ENCODE measurements around the gene DYNLL1. TPM values are rescaled to one million over a fixed set of nuclear protein-coding genes. Genes with fewer than 3 reads are reported as not detected.

Gene DYNLL1
- total RNA-seq, 1 experiment from 2014 or later = 340 TPM

DNA sequence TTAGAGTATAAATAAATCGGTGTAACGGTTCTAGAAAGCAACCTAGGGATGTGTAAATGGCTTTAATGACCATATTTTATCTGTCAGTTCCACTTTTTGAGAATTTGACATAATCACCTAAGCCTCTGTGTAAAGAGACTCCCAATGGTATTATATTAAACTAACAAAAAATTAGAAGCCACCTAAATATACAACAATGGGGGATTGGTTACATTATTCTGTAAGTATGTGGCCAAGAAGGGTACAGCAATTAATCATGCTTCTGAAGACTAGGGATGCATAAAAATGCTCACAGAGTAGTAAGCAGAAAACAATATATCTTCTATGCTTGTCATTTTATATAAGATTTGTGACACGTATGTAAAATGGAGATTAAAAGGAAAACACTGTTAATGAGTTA is 48.8 kb downstream of the DYNLL1 start:
- Histone ChIP-seq H3K9me3 (ENCODE audit: insufficient read depth, low read depth) (no peaks in the 10 kb centered on the region), H3K4me1 (replicated peaks; ENCODE audit: insufficient read depth) (0 out of 2 replicates have a peak, but pooled peaks cover 1% of the 10 kb centered on the region), H3K9me2 (ENCODE audit: insufficient read depth) (no peaks in the 10 kb centered on the region), H2AFZ (no peak overlapping the region), H3F3A (ENCODE audit: insufficient read depth, low read depth) (no peaks in the 10 kb centered on the region; the same call in 1 of the 2 replicates), H4K20me1 (ENCODE audit: insufficient read depth) (peaks cover 84% of the 10 kb centered on the region), H3K36me3 (ENCODE audit: low read depth) (peaks cover 25% of the 10 kb centered on the region), H3K27ac (no peak overlapping the region), H3K27me3 (ENCODE audit: insufficient read depth, low read depth) (no peaks in the 10 kb centered on the region), H3K79me2 (ENCODE audit: low read depth) (peaks cover 93% of the 10 kb centered on the region), H3K4me3 (no peak overlapping the region), H3K4me2 (no peak overlapping the region)
- CTCF ChIA-PET = no interaction called here
- DNase-seq = no peak
- intact Hi-C loops (cut with micrococcal nuclease; ENCODE audit: unreplicated experiment) = no loop called here
- POLR2A ChIA-PET (ENCODE audit: unreplicated experiment) = no interaction called here
- no peak for TF ChIP-seq EZH2 (IDR thresholded peaks at IDR 0.05; ENCODE audit: low read depth)
- TF ChIP-seq, protein P1, sequence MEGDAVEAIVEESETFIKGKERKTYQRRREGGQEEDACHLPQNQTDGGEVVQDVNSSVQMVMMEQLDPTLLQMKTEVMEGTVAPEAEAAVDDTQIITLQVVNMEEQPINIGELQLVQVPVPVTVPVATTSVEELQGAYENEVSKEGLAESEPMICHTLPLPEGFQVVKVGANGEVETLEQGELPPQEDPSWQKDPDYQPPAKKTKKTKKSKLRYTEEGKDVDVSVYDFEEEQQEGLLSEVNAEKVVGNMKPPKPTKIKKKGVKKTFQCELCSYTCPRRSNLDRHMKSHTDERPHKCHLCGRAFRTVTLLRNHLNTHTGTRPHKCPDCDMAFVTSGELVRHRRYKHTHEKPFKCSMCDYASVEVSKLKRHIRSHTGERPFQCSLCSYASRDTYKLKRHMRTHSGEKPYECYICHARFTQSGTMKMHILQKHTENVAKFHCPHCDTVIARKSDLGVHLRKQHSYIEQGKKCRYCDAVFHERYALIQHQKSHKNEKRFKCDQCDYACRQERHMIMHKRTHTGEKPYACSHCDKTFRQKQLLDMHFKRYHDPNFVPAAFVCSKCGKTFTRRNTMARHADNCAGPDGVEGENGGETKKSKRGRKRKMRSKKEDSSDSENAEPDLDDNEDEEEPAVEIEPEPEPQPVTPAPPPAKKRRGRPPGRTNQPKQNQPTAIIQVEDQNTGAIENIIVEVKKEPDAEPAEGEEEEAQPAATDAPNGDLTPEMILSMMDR (conservative IDR thresholded peaks at IDR 0.05) = no peak
- no TSS peak for BruUV-seq (replicated peaks)

DNA sequence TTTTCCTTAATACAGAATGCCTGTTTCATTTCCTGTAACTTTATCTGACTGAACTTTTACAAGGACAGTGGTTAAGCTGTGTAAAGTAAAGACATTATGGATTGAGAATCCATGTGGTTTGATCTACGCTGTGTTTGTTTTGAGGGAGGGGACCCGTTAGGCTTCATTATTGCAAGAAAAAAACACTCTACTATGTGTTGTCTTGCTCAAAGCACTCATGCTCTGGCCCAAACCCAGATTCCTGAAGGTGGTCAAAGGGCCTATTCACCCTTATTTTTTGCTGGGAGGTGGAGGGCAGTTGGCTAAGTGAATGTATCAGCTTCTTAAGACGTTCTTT is 50.1 kb downstream of the DYNLL1 start:
- Histone ChIP-seq H4K20me1 (ENCODE audit: insufficient read depth) (peaks cover 77% of the 10 kb centered on the region), H3K9me2 (ENCODE audit: insufficient read depth) (no peaks in the 10 kb centered on the region), H3K4me3 (no peak overlapping the region), H3K4me1 (replicated peaks; ENCODE audit: insufficient read depth) (no peaks in the 10 kb centered on the region), H3K4me2 (no peak overlapping the region), H3K27me3 (ENCODE audit: insufficient read depth, low read depth) (no peaks in the 10 kb centered on the region), H3F3A (ENCODE audit: insufficient read depth, low read depth) (no peaks in the 10 kb centered on the region; the same call in 1 of the 2 replicates), H3K79me2 (ENCODE audit: low read depth) (peaks cover 80% of the 10 kb centered on the region), H3K27ac (no peak overlapping the region), H2AFZ (no peak overlapping the region), H3K36me3 (ENCODE audit: low read depth) (peaks cover 21% of the 10 kb centered on the region), H3K9me3 (ENCODE audit: insufficient read depth, low read depth) (no peaks in the 10 kb centered on the region)
- DNase-seq = no peak
- POLR2A ChIA-PET (ENCODE audit: unreplicated experiment) = interaction anchor here (0.6 to 0.7 kb wide), 2 partner anchors 31 to 211 kb away, joined by 3 read pairs; no protein-coding TSS in a partner anchor
- no TSS peak for BruUV-seq (replicated peaks)
- TF ChIP-seq, protein P1 (conservative IDR thresholded peaks at IDR 0.05) = no peak
- no peak for TF ChIP-seq EZH2 (IDR thresholded peaks at IDR 0.05; ENCODE audit: low read depth)
- intact Hi-C loops (cut with micrococcal nuclease; ENCODE audit: unreplicated experiment) = no loop called here
- CTCF ChIA-PET = no interaction called here

Other genes with a start within 250 kb of the DYNLL1 start
- 191 and 218 TPM in 2 replicates for gene PXN, start 230.4 kb upstream of the DYNLL1 start, total RNA-seq (2021)
- gene RNU4-2, start 204.2 kb upstream of the DYNLL1 start, total RNA-seq (2021) = 2,281 and 3,957 TPM in 2 replicates
- 1,857 and 3,341 TPM in 2 replicates for gene RNU4-1, start 202.9 kb upstream of the DYNLL1 start, total RNA-seq (2021)
- 3.2 and 3.6 TPM in 2 replicates for gene SIRT4, start 193.8 kb upstream of the DYNLL1 start, total RNA-seq (2021)
- not detected in 2 replicates for gene PLA2G1B, start 168.3 kb upstream of the DYNLL1 start, total RNA-seq (2021)
- gene MSI1, start 126.9 kb upstream of the DYNLL1 start, total RNA-seq (2021) = 0.95 and 1.7 TPM in 2 replicates
- gene COX6A1, start 58.0 kb upstream of the DYNLL1 start, total RNA-seq (2021) = 433 and 556 TPM in 2 replicates
- gene TRIAP1, start 49.7 kb upstream of the DYNLL1 start, total RNA-seq (2021) = 23.5 and 27.5 TPM in 2 replicates
- 24.3 and 40.2 TPM in 2 replicates for gene GATC, start 49.7 kb upstream of the DYNLL1 start, total RNA-seq (2021)
- 231 and 253 TPM in 2 replicates for gene SRSF9, start 26.4 kb upstream of the DYNLL1 start, total RNA-seq (2021)
- gene COQ5, start 33.0 kb downstream of the DYNLL1 start, total RNA-seq (2021) = 30.4 and 32.2 TPM in 2 replicates
- 196 and 241 TPM in 2 replicates for gene RNF10, start 38.2 kb downstream of the DYNLL1 start, total RNA-seq (2021)
- 26.5 and 30.5 TPM in 2 replicates for gene POP5, start 85.3 kb downstream of the DYNLL1 start, total RNA-seq (2021)
- not detected in 2 replicates for gene CABP1, start 144.5 kb downstream of the DYNLL1 start, total RNA-seq (2021)
- gene MLEC, start 191.0 kb downstream of the DYNLL1 start, total RNA-seq (2021) = 110 and 131 TPM in 2 replicates
- gene UNC119B, start 214.3 kb downstream of the DYNLL1 start, total RNA-seq (2021) = 25.9 and 30.2 TPM in 2 replicates
- gene ACADS, start 229.7 kb downstream of the DYNLL1 start, total RNA-seq (2021) = 8.2 and 14.2 TPM in 2 replicates

Measured in PC-9 (cell line).